ENCODE measurements around the gene MEGF6. TPM values are rescaled to one million over a fixed set of nuclear protein-coding genes. Genes with fewer than 3 reads are reported as not detected.

MEGF6 gene
- polyA plus RNA-seq, 2 donors = 11.8 to 23.7 TPM

GRCh38 chr1:3645247-3645646, 33.9 kb upstream of the MEGF6 start:
- H3K9me3 ChIP-seq (ENCODE audit: control insufficient read depth in 2 of 2, insufficient read depth in 1 of 2, low read depth in 1 of 2, low read length in 1 of 2) = no peaks in the 10 kb centered on the region
- peaks cover 0 to 20% of the 10 kb centered on the region in 2 donors for H3K36me3 ChIP-seq (ENCODE audit: control insufficient read depth in 2 of 2, insufficient read depth in 2 of 2, low read length in 1 of 2)
- no peaks in the 10 kb centered on the region for H3K27me3 ChIP-seq (ENCODE audit: control insufficient read depth in 1 of 2, insufficient read depth in 2 of 2, low read length in 2 of 2)
- H3K4me3 ChIP-seq (ENCODE audit: low read depth in 1 of 2, low read length in 2 of 2) = no peak overlapping the region
- H3K4me1 ChIP-seq (ENCODE audit: control insufficient read depth in 2 of 2, insufficient read depth in 2 of 2, low read length in 1 of 2) = peaks cover 0 to 2% of the 10 kb centered on the region in 2 donors
- 95 to 96% methylated on average over 31 to 43 of the region's 43 CpGs for WGBS, 2 donors
- no peak overlapping the region for H3K27ac ChIP-seq (ENCODE audit: low read depth in 2 of 2, low read length in 1 of 2)

- Histone ChIP-seq H3K36me3 (ENCODE audit: control insufficient read depth in 2 of 2, insufficient read depth in 2 of 2, low read length in 1 of 2) (peaks cover 0 to 27% of the 10 kb centered on the region in 2 donors), H3K4me1 (ENCODE audit: control insufficient read depth in 2 of 2, insufficient read depth in 2 of 2, low read length in 1 of 2) (peaks cover 0 to 2% of the 10 kb centered on the region in 2 donors), H3K27ac (ENCODE audit: low read depth in 2 of 2, low read length in 1 of 2) (no peak overlapping the region), H3K9me3 (ENCODE audit: control insufficient read depth in 2 of 2, insufficient read depth in 1 of 2, low read depth in 1 of 2, low read length in 1 of 2) (no peaks in the 10 kb centered on the region), H3K27me3 (ENCODE audit: control insufficient read depth in 1 of 2, insufficient read depth in 2 of 2, low read length in 2 of 2) (no peaks in the 10 kb centered on the region), H3K4me3 (ENCODE audit: low read depth in 1 of 2, low read length in 2 of 2) (no peak overlapping the region)
- 90 to 93% methylated on average over 17 to 23 of the region's 25 CpGs for WGBS, 2 donors
Observed at GRCh38 chr1:3644273-3644672, 33.0 kb upstream of the MEGF6 start.

- peaks cover 0 to 2% of the 10 kb centered on the region in 2 donors for H3K4me1 ChIP-seq (ENCODE audit: control insufficient read depth in 2 of 2, insufficient read depth in 2 of 2, low read length in 1 of 2)
- no peaks in the 10 kb centered on the region for H3K9me3 ChIP-seq (ENCODE audit: control insufficient read depth in 2 of 2, insufficient read depth in 1 of 2, low read depth in 1 of 2, low read length in 1 of 2)
- H3K36me3 ChIP-seq (ENCODE audit: control insufficient read depth in 2 of 2, insufficient read depth in 2 of 2, low read length in 1 of 2) = peaks cover 0 to 29% of the 10 kb centered on the region in 2 donors
- no peaks in the 10 kb centered on the region for H3K27me3 ChIP-seq (ENCODE audit: control insufficient read depth in 1 of 2, insufficient read depth in 2 of 2, low read length in 2 of 2)
- WGBS, 2 donors = 89 to 93% methylated on average over 38 to 42 of the region's 43 CpGs
- no peak overlapping the region for H3K4me3 ChIP-seq (ENCODE audit: low read depth in 1 of 2, low read length in 2 of 2)
- no peak overlapping the region for H3K27ac ChIP-seq (ENCODE audit: low read depth in 2 of 2, low read length in 1 of 2)
Observed at GRCh38 chr1:3642919-3643675, 31.8 kb upstream of the MEGF6 start.

- Histone ChIP-seq H3K27ac (ENCODE audit: low read depth in 2 of 2, low read length in 1 of 2) (no peak overlapping the region), H3K36me3 (ENCODE audit: control insufficient read depth in 2 of 2, insufficient read depth in 2 of 2, low read length in 1 of 2) (peaks cover 0 to 31% of the 10 kb centered on the region in 2 donors), H3K9me3 (ENCODE audit: control insufficient read depth in 2 of 2, insufficient read depth in 1 of 2, low read depth in 1 of 2, low read length in 1 of 2) (no peaks in the 10 kb centered on the region), H3K4me1 (ENCODE audit: control insufficient read depth in 2 of 2, insufficient read depth in 2 of 2, low read length in 1 of 2) (peaks cover 0 to 2% of the 10 kb centered on the region in 2 donors), H3K4me3 (ENCODE audit: low read depth in 1 of 2, low read length in 2 of 2) (no peak overlapping the region), H3K27me3 (ENCODE audit: control insufficient read depth in 1 of 2, insufficient read depth in 2 of 2, low read length in 2 of 2) (no peaks in the 10 kb centered on the region)
- WGBS, 2 donors = 95 to 98% methylated on average over 11 of the region's 11 CpGs
Observed at GRCh38 chr1:3641816-3642215, 30.5 kb upstream of the MEGF6 start.

GRCh38 chr1:3641046-3641760, 29.9 kb upstream of the MEGF6 start:
- WGBS, 2 donors = 94 to 96% methylated on average over 26 of the region's 26 CpGs
- Histone ChIP-seq H3K36me3 (ENCODE audit: control insufficient read depth in 2 of 2, insufficient read depth in 2 of 2, low read length in 1 of 2) (peaks cover 0 to 35% of the 10 kb centered on the region in 2 donors), H3K27ac (ENCODE audit: low read depth in 2 of 2, low read length in 1 of 2) (no peak overlapping the region), H3K4me3 (ENCODE audit: low read depth in 1 of 2, low read length in 2 of 2) (no peak overlapping the region), H3K27me3 (ENCODE audit: control insufficient read depth in 1 of 2, insufficient read depth in 2 of 2, low read length in 2 of 2) (no peaks in the 10 kb centered on the region), H3K9me3 (ENCODE audit: control insufficient read depth in 2 of 2, insufficient read depth in 1 of 2, low read depth in 1 of 2, low read length in 1 of 2) (no peaks in the 10 kb centered on the region), H3K4me1 (ENCODE audit: control insufficient read depth in 2 of 2, insufficient read depth in 2 of 2, low read length in 1 of 2) (peaks cover 0 to 2% of the 10 kb centered on the region in 2 donors)

- WGBS, 2 donors = 82 to 90% methylated on average over 29 to 36 of the region's 36 CpGs
- H3K9me3 ChIP-seq (ENCODE audit: control insufficient read depth in 2 of 2, insufficient read depth in 1 of 2, low read depth in 1 of 2, low read length in 1 of 2) = no peaks in the 10 kb centered on the region
- H3K36me3 ChIP-seq (ENCODE audit: control insufficient read depth in 2 of 2, insufficient read depth in 2 of 2, low read length in 1 of 2) = peaks cover 0 to 36% of the 10 kb centered on the region in 2 donors
- H3K4me1 ChIP-seq (ENCODE audit: control insufficient read depth in 2 of 2, insufficient read depth in 2 of 2, low read length in 1 of 2) = no peaks in the 10 kb centered on the region
- H3K27me3 ChIP-seq (ENCODE audit: control insufficient read depth in 1 of 2, insufficient read depth in 2 of 2, low read length in 2 of 2) = no peaks in the 10 kb centered on the region
- no peak overlapping the region for H3K4me3 ChIP-seq (ENCODE audit: low read depth in 1 of 2, low read length in 2 of 2)
- H3K27ac ChIP-seq (ENCODE audit: low read depth in 2 of 2, low read length in 1 of 2) = no peak overlapping the region
Observed at GRCh38 chr1:3640121-3640837, 29.0 kb upstream of the MEGF6 start.

GRCh38 chr1:3639397-3639911, 28.1 kb upstream of the MEGF6 start:
- Histone ChIP-seq H3K4me1 (ENCODE audit: control insufficient read depth in 2 of 2, insufficient read depth in 2 of 2, low read length in 1 of 2) (no peaks in the 10 kb centered on the region), H3K27ac (ENCODE audit: low read depth in 2 of 2, low read length in 1 of 2) (no peak overlapping the region), H3K36me3 (ENCODE audit: control insufficient read depth in 2 of 2, insufficient read depth in 2 of 2, low read length in 1 of 2) (peaks cover 0 to 40% of the 10 kb centered on the region in 2 donors), H3K9me3 (ENCODE audit: control insufficient read depth in 2 of 2, insufficient read depth in 1 of 2, low read depth in 1 of 2, low read length in 1 of 2) (no peaks in the 10 kb centered on the region), H3K27me3 (ENCODE audit: control insufficient read depth in 1 of 2, insufficient read depth in 2 of 2, low read length in 2 of 2) (no peaks in the 10 kb centered on the region), H3K4me3 (ENCODE audit: low read depth in 1 of 2, low read length in 2 of 2) (no peak overlapping the region)
- 93% methylated on average over 23 of the region's 23 CpGs for WGBS, 2 donors

GRCh38 chr1:3638676-3639075, 27.4 kb upstream of the MEGF6 start:
- Histone ChIP-seq H3K4me1 (ENCODE audit: control insufficient read depth in 2 of 2, insufficient read depth in 2 of 2, low read length in 1 of 2) (no peaks in the 10 kb centered on the region), H3K27ac (ENCODE audit: low read depth in 2 of 2, low read length in 1 of 2) (no peak overlapping the region), H3K4me3 (ENCODE audit: low read depth in 1 of 2, low read length in 2 of 2) (no peak overlapping the region), H3K36me3 (ENCODE audit: control insufficient read depth in 2 of 2, insufficient read depth in 2 of 2, low read length in 1 of 2) (peaks cover 0 to 48% of the 10 kb centered on the region in 2 donors), H3K9me3 (ENCODE audit: control insufficient read depth in 2 of 2, insufficient read depth in 1 of 2, low read depth in 1 of 2, low read length in 1 of 2) (no peaks in the 10 kb centered on the region), H3K27me3 (ENCODE audit: control insufficient read depth in 1 of 2, insufficient read depth in 2 of 2, low read length in 2 of 2) (no peaks in the 10 kb centered on the region)
- WGBS, 2 donors = 93 to 94% methylated on average over 15 of the region's 15 CpGs

- Histone ChIP-seq H3K9me3 (ENCODE audit: control insufficient read depth in 2 of 2, insufficient read depth in 1 of 2, low read depth in 1 of 2, low read length in 1 of 2) (no peaks in the 10 kb centered on the region), H3K27me3 (ENCODE audit: control insufficient read depth in 1 of 2, insufficient read depth in 2 of 2, low read length in 2 of 2) (no peaks in the 10 kb centered on the region), H3K27ac (ENCODE audit: low read depth in 2 of 2, low read length in 1 of 2) (no peak overlapping the region), H3K36me3 (ENCODE audit: control insufficient read depth in 2 of 2, insufficient read depth in 2 of 2, low read length in 1 of 2) (peaks cover 1 to 50% of the 10 kb centered on the region in 2 donors), H3K4me3 (ENCODE audit: low read depth in 1 of 2, low read length in 2 of 2) (no peak overlapping the region), H3K4me1 (ENCODE audit: control insufficient read depth in 2 of 2, insufficient read depth in 2 of 2, low read length in 1 of 2) (no peaks in the 10 kb centered on the region)
- 96 to 97% methylated on average over 12 of the region's 12 CpGs for WGBS, 2 donors
Observed at GRCh38 chr1:3638027-3638426, 26.7 kb upstream of the MEGF6 start.

Measured in esophagus (tissue), 2 donors.